Gastrocnemius medialis (tissue), 4 donors: ENCODE data around the gene TMEM89.

Source experiments
- POLR2A ChIP-seq, 2 donors: fragments of 450-650 bp; IDR thresholded peaks; one replicate each; pipeline ENCODE4 v1.6.1; 2017; ENCODE audit warnings: antibody characterized with exemption in 2 of 2, mild to moderate bottlenecking in 2 of 2, moderate library complexity in 2 of 2
- TF ChIP-seq, protein P1 (sequence below), 5 experiments: fragments of 450-650 bp in 3 of 5; fragments of 200-600 bp in 2 of 5; sonication (generic) in 2 of 5; IDR thresholded peaks in 4 of 5; conservative IDR thresholded peaks in 1 of 5; 1 replicate in 4 of 5; 2 replicates in 1 of 5; pipeline ENCODE4 v1.5.1; 2016 to 2019; ENCODE audit warnings: antibody characterized with exemption in 5 of 5, mild to moderate bottlenecking in 3 of 5, moderate library complexity in 3 of 5

DNA sequence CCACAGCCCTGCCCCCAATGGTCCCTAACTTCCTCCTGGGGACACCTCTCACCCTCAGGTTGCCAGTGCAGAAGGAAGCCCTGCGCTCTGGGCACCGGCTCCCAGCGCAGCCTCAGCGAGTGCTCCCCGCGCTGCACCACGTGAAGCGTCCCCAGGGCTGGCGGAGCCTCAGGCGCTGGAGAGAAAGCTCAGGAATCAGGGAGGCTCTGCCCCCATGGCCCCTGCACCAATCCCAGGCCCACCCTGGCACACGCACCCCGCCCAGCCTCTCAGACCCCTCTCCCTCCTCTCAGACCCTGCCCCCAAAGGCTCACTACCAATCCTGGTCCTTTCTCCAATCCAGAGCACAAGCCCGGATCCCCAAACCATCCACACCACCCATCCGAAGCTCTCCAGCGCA lies 33.3 kb downstream of the TMEM89 start:
- TF ChIP-seq, protein P1, sequence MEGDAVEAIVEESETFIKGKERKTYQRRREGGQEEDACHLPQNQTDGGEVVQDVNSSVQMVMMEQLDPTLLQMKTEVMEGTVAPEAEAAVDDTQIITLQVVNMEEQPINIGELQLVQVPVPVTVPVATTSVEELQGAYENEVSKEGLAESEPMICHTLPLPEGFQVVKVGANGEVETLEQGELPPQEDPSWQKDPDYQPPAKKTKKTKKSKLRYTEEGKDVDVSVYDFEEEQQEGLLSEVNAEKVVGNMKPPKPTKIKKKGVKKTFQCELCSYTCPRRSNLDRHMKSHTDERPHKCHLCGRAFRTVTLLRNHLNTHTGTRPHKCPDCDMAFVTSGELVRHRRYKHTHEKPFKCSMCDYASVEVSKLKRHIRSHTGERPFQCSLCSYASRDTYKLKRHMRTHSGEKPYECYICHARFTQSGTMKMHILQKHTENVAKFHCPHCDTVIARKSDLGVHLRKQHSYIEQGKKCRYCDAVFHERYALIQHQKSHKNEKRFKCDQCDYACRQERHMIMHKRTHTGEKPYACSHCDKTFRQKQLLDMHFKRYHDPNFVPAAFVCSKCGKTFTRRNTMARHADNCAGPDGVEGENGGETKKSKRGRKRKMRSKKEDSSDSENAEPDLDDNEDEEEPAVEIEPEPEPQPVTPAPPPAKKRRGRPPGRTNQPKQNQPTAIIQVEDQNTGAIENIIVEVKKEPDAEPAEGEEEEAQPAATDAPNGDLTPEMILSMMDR (IDR thresholded peaks at IDR 0.05 in 4 of 5, conservative IDR thresholded peaks at IDR 0.05 in 1 of 5): no peak
- TF ChIP-seq POLR2A (IDR thresholded peaks at IDR 0.05): no peak
